NCI-H748 (cell line): Measurements from ENCODE around the gene WDR41.
"Not testable (repeated sequence)": the region's sequence is repeated elsewhere in the genome, so short reads cannot be mapped to it uniquely, and the experiment has no call there.

Source experiments
- DNase-seq: peaks from one replicate; lab custom pipeline; 2025; ENCODE audit not compliant: unreplicated experiment; lab: John Stamatoyannopoulos, UW

WDR41 gene

GRCh38 chr5:77409870-77410621 is 82.1 kb downstream of the WDR41 start:
- DNase-seq: peak; percentile 9

GRCh38 chr5:77407152-77407551 is 85.0 kb downstream of the WDR41 start:
- DNase-seq: no peak

- DNase-seq: no peak
These were observed 89.3 kb downstream of the WDR41 start for GRCh38 chr5:77402796-77403195.

GRCh38 chr5:77400645-77401044 is 91.5 kb downstream of the WDR41 start:
- no peak for DNase-seq

GRCh38 chr5:77398896-77399295 is 93.2 kb downstream of the WDR41 start:
- no peak for DNase-seq

GRCh38 chr5:77398458-77398857 is 93.7 kb downstream of the WDR41 start:
- DNase-seq: no peak

GRCh38 chr5:77397686-77398292 is 94.3 kb downstream of the WDR41 start:
- DNase-seq: no peak

- no peak for DNase-seq
These were observed 96.1 kb downstream of the WDR41 start for GRCh38 chr5:77396017-77396416.

- peak; percentile 10 for DNase-seq
These were observed 97.9 kb downstream of the WDR41 start for GRCh38 chr5:77394064-77394715.

GRCh38 chr5:77391240-77391765 is 100.8 kb downstream of the WDR41 start:
- DNase-seq: no peak

GRCh38 chr5:77390795-77391194 is 101.3 kb downstream of the WDR41 start:
- DNase-seq: no peak

GRCh38 chr5:77390221-77390620 is 101.9 kb downstream of the WDR41 start:
- no peak for DNase-seq

- DNase-seq: no peak
These were observed 102.4 kb downstream of the WDR41 start for GRCh38 chr5:77389746-77390145.

GRCh38 chr5:77386340-77386739 is 105.8 kb downstream of the WDR41 start:
- not testable (repeated sequence) for DNase-seq

- not testable (repeated sequence) for DNase-seq
These were observed 108.8 kb downstream of the WDR41 start for GRCh38 chr5:77383336-77383735.
